ENCODE data around the gene AIFM3.

The AIFM3 gene

DNA sequence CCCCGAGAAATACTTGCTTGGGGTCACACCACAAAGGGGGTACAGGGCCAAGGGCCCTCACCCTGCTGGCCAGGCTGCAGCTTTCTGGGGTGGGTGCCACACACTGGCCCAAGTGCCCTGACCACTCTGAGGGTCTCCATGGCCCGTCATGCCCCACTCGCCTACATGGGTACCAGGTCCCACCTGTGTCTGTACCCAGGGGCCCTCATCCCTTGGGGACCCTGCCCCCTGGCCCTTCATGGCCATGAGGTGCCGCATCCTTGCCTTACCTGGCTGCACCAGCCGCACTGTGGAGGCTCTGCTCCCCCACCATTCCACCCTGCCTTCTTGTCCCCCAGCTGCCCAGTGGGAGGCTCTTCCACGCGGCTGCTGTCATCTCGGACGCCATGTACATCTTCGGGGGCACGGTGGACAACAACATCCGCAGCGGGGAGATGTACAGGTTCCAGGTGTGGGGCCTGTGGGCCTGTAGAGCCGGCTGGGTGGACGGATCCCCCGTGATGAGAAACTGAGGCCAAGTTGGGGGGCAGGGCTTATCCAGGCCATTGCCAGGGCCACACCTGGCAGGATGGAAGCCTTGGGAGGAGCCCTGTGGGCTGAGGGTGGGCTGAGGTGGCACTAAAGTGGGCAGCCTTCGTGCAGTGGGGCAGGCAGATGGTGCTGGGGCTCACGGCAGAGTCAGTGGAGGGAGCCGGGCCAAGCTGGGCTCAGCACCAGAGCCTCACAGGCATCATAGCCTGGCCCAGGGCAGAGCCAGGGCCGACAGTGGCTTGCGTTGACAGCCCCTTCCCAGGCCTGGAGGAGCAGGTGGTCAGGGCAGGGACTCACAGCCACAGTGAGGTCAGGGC lies 25.6 kb downstream of the AIFM3 start:
- TF ChIP-seq POLR2A (IDR thresholded peaks at IDR 0.05; ENCODE audit: low read depth, low read length) = no peak
- FAIRE-seq = no peak
- no peak for DNase-seq (ENCODE audit: insufficient read length, low spot score)

DNA sequence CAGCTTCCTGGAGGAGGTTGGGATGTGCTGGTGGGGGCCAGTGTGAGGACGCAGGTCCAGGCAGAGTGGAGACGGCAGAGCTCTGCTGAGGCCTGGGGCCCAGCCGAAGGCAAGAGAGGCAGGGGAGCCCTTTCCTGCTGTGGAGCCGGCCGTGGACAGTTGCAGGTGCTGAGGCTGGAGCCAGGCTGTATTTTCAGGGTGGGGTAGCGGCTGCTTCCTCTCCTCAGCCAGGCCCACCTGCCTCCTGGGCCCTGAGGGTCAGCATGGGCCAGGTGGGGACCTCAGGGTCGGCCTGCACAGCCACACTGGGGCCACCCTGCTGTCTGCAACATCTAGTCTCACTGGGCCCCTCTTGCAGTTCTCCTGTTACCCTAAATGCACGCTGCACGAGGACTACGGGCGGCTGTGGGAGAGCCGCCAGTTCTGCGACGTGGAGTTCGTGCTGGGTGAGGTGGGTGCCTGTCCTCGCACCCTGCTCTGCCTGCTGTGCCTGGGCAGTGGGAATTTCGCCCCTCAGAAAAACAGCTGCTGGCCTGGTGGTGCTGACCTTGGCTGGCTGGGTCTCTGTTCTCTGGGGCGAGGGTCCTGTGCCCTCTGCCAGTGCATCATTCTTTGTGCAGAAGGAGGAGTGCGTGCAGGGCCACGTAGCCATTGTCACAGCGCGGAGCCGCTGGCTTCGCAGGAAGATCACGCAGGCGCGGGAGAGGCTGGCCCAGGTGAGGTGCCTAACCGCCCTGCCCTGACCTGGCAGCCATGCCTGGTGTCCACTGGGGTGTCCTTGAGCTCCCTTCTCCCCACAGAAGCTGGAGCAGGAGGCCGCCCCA lies 26.5 kb downstream of the AIFM3 start:
- FAIRE-seq = no peak
- DNase-seq (ENCODE audit: insufficient read length, low spot score) = no peak
- no peak for TF ChIP-seq POLR2A (IDR thresholded peaks at IDR 0.05; ENCODE audit: low read depth, low read length)

DNA sequence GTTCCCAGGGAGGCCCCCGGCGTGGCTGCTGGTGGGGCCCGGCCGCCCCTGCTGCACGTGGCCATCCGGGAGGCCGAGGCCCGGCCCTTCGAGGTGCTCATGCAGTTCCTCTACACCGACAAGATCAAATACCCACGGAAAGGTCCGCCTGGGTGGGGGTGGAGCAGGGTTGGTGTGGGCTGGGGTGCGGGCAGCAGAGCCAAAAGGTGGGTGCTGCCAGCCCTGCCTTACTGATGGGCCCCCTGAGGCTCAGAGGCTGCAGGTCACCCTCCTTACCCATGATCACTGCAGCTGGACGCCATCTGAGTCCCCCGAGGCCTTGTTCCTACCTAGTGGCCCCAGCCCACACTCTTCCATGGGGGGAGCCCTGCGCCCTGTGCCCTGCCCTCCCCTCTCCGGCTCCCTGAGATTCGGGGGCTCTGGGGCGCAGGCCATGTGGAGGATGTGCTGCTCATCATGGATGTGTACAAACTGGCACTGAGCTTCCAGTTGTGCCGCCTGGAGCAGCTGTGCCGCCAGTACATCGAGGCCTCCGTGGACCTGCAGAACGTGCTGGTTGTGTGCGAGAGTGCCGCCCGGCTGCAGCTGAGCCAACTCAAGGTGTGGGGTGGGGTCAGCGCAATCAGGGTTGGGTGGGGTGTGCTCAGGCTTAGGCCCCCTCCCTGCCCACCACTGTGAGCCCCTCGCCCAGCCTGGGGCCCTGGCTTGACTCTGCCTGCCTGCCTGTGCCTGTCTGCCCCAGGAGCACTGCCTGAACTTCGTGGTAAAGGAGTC lies 27.3 kb downstream of the AIFM3 start:
- no peak for TF ChIP-seq POLR2A (IDR thresholded peaks at IDR 0.05; ENCODE audit: low read depth, low read length)
- no peak for DNase-seq (ENCODE audit: insufficient read length, low spot score)
- FAIRE-seq = no peak

DNA sequence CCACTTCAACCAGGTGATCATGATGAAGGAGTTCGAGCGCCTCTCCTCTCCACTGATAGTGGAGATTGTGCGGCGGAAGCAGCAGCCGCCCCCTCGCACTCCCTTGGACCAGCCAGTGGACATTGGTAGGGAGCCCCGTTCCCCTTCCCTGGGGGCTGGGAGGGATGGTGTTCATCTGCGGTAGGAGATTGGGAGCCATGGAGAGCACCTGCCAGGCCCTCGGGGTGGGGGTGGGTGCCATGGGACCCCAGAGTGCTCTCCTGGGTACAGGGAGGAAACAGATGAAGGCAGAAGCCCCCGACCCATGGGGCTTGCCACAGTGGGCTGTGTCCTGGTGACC lies 27.8 kb downstream of the AIFM3 start:
- FAIRE-seq (no peak), DNase-seq (ENCODE audit: insufficient read length, low spot score) (no peak)
- TF ChIP-seq POLR2A (IDR thresholded peaks at IDR 0.05; ENCODE audit: low read depth, low read length) = no peak

DNA sequence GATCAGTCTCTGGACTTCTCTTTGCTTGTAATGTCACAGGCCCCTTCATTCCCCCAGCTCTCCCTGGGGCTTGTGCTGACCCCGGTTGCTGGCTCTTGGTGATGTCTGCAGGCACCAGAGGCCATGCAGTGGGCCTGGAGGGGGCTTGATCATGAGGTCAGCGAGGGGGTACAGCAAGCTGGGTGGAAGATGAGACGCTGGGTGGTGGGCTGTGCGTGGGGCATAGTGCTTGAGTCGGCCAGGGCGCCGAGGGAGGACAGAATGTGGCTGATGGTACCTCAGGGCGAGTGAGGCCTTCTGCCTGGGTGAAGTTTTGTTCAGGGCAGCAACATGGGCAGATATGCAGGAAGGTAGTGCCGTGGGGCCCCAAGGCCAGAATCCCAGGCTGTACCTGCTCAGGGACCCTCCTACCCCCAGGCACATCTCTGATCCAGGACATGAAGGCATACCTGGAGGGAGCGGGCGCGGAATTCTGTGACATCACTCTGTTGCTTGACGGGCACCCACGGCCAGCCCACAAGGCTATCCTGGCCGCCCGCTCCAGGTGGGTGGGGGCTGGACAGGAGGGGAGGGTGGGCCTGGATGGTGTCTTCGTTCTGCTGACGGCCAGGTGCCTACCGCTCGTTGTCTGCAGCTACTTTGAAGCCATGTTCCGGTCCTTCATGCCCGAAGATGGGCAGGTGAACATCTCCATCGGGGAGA lies 28.4 kb downstream of the AIFM3 start:
- FAIRE-seq = no peak
- DNase-seq (ENCODE audit: insufficient read length, low spot score) = no peak
- no peak for TF ChIP-seq POLR2A (IDR thresholded peaks at IDR 0.05; ENCODE audit: low read depth, low read length)

DNA sequence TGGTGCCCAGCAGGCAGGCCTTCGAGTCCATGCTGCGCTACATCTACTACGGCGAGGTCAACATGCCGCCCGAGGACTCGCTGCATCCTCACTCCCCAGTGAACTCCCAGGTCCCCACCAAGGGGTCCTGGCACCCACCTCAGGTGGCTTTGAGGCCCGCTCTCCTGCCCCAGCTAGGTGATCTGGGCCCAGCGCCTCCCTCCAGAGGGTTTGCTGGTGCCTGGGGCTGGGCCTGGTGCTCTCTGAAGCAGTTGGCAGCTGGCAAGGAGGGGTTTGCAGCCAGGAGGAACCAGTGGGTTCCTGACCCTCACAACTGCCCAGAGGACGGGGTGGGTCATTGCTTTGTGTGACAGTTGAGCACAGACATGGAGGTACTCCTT lies 29.0 kb downstream of the AIFM3 start:
- no peak for TF ChIP-seq POLR2A (IDR thresholded peaks at IDR 0.05; ENCODE audit: low read depth, low read length)
- FAIRE-seq (no peak), DNase-seq (ENCODE audit: insufficient read length, low spot score) (no peak)

DNA sequence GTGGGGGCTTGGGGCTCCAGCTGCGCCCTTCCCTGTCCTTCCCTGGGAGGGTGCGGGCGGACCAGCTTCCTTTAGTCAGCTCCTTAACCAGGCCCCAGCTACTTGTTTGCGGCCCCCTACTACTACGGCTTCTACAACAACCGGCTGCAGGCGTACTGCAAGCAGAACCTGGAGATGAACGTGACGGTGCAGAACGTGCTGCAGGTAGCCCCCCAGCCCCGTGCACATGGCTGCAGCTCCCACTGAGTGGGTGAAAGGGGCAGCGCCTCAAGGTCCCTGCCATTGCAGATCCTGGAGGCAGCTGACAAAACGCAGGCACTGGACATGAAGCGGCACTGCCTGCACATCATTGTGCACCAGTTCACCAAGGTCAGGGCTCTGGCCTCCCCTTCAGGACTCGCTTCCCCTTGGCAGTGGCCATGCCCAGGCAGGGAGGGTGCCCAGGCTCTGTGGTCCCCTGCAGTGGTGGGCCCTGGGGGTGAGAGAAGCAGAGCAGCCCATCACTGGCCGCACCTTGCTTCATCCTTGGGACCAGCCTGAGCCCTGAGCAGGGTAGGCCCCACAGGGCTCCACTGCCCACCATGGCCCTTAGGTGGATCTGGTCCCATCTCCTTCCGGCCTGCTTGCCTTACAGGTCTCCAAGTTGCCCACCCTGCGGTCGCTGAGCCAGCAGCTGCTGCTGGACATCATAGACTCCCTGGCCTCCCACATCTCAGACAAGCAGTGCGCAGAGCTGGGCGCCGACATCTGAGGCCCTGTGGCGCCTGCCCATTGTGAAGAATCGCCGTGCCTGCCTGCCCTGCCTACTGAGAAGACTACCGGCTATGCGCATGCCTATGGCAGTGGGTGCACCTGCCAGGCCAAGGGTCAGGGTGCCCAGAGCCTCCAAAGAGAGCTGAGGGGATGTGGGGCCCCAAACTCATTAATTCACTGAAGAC lies 29.8 kb downstream of the AIFM3 start:
- FAIRE-seq (no peak), DNase-seq (ENCODE audit: insufficient read length, low spot score) (no peak)
- no peak for TF ChIP-seq POLR2A (IDR thresholded peaks at IDR 0.05; ENCODE audit: low read depth, low read length)

DNA sequence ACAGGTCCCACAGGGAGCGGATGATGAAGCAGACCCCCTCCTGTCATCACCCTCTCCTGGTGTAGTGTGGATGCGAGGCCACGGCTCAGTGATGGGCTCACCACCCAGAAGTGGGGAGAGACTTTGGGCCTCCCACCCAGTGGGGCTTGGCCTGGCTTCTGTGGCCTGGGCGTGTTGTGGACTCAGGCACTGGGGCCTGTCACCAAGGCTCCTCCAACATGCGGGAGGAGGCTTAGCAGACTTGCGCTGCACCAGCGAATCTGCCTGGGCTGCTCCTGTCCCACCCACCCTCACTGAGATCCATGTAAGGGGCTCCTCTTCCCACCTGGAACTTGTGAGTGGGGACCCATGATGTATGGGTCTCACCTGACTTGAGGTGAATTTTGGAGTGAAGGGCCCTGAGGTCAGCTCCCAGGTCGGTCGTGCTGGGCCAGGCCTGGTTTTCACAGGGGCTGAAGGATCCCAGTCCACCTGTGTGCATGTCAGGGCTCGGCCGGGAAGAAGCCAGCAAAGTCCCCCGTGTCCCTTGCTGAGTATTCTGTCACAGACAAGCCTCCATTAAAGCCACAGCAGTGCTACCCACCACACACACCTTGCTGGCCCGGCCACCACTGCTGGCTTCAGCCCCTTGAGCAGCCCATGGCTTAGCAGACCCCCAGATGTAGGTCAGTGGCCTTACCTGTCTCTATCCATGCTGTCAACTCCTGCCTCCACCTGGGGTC lies 30.6 kb downstream of the AIFM3 start:
- FAIRE-seq = no peak

DNA sequence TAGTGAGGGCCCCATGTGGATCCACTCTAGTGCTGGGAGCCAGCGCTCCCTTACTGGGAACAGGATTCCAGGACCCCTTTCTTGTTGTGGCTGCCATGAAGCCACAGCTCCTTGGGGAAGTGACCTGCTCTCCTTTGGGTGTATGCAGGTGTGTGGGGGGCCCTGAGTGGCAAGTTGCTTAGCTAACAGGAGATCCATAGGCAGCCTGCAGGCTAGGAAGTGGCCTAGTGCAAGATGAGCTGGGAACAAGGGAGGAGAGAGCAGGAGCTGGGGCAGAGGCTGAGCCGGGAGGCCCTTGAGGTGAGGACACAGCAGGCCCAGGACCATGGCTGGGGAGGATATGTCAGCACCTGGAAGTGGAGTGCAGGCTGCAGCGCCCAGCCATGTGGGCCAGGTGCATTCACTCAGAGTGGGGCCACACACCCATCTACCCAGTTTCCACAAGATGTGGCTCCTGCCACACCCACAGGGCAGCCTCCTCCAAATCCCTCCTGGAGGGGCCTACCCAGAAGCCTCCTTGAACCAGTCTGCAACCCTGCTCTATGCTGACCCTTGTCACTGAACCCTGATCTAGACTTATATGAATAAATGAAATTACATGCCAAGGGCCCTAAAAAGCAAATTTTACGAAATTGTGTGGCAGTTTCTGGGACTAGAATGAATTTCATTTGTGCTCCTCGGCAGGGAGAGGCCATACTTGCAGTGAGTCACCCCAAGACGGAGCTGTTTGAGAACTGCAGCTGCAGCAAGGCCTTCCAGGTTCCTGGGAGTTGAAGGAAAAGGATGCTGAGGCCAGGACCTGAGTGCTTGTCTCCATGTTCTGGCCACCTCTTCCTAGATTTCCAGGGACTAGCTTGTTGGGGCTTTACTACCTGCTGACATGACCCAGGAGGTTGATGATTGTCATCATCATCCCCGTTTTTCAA lies 31.6 kb downstream of the AIFM3 start:
- no peak for FAIRE-seq
- TF ChIP-seq POLR2A (IDR thresholded peaks at IDR 0.05; ENCODE audit: low read depth, low read length) = no peak

More for the DNA sequence above, 30.6 kb downstream of the AIFM3 start:
- TF ChIP-seq POLR2A (IDR thresholded peaks at IDR 0.05; ENCODE audit: low read depth, low read length) = no peak
- DNase-seq (ENCODE audit: insufficient read length, low spot score) = no peak

DNA sequence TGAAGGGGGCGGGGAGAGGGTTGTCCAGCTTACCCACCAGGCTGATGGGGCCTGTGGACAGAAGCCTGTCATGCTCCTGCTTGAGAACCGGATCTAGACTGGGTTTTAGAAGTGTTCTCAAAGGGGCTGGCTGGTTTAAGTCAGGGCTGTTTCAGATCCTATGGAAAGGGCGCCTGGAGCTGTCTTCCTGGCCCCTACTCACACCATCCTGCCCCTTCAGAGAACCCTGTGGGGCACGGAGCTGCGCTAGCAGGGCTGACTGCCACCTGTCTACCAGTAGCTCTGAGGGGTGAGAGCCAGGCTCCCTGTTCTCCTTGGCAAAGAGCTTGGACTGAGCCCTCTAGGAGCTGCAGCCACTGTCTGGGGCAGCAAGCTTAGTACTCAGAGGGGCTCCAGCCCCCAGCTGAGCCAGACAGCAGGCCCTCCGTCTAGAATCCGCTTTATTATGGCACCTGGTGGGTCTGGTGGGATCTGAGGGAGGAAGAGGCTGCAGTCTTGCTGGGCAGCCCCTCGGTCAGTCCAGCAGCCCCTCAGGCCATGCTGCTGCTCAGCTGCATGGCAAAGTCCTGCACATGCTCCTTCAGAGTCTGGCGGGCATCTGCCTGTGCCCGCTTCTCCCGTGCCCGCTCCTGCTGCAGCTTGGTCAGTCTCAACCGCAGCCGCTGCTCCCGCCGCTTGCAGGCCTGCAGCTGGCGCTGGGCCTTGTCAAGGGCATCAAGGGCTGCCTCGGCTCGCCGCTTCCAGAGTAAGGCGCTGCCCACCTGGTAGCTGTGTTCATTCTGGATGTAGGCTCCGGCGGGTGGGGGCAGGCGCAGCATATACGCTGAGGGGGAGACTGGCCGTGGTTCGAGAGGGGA lies 32.5 kb downstream of the AIFM3 start:
- no peak for TF ChIP-seq POLR2A (IDR thresholded peaks at IDR 0.05; ENCODE audit: low read depth, low read length)
- DNase-seq (ENCODE audit: insufficient read length, low spot score) (no peak), FAIRE-seq (no peak)

More for the DNA sequence above, 31.6 kb downstream of the AIFM3 start:
- no peak for DNase-seq (ENCODE audit: insufficient read length, low spot score)

Data from H54 (cell line).